Muscle of back (tissue), 11 donors: Measurements from ENCODE around the gene ZHX3. TPM values are rescaled to one million over a fixed set of nuclear protein-coding genes. Genes with fewer than 3 reads are reported as not detected.
A peak's percentile ranks its signal among the peaks of the same experiment; 100 is the strongest.
"Not testable (repeated sequence)": the region's sequence is repeated elsewhere in the genome, so short reads cannot be mapped to it uniquely, and the experiment has no call there.

ENCODE experiments used
- DNase-seq, 3 donors: peaks; one replicate each; pipeline versions ENCODE4 v3.0.0 to v3.0.0-alpha.2; 2013
- polyA plus RNA-seq, 10 donors: library from polyadenylated mRNA; unstranded; fragments of 120-200 nt; gene quantifications; one replicate each; pipeline ENCODE4 v1.2.1, GENCODE V29; 2013; ENCODE audit not compliant: insufficient read length in 10 of 10

The ZHX3 gene
- polyA plus RNA-seq, 10 donors = 8.4 to 13.6 (median 10.1) TPM

- DNase-seq = no peak
These were observed 17.2 kb upstream of the ZHX3 start for GRCh38 chr20:41334443-41335421.

- DNase-seq = no peak
These were observed 16.5 kb upstream of the ZHX3 start for GRCh38 chr20:41334036-41334435.

- DNase-seq = no peak
These were observed 14.2 kb upstream of the ZHX3 start for GRCh38 chr20:41331731-41332130.

- DNase-seq = no peak
These were observed 13.4 kb upstream of the ZHX3 start for GRCh38 chr20:41330941-41331340.

- no peak for DNase-seq
These were observed 12.8 kb upstream of the ZHX3 start for GRCh38 chr20:41330343-41330720.

GRCh38 chr20:41329435-41330342 lies 12.2 kb upstream of the ZHX3 start:
- peak; percentile 64 to 96 (median 78) for DNase-seq

- DNase-seq = no peak
These were observed 9.6 kb upstream of the ZHX3 start for GRCh38 chr20:41327178-41327577.

- no peak for DNase-seq
These were observed 3.4 kb upstream of the ZHX3 start for GRCh38 chr20:41320976-41321375.

- no peak for DNase-seq
These were observed 2.9 kb upstream of the ZHX3 start for GRCh38 chr20:41320441-41320840.

- no peak for DNase-seq
These were observed 729 bp upstream of the ZHX3 start for GRCh38 chr20:41318271-41318649.

GRCh38 chr20:41316602-41317545 lies 657 bp downstream of the ZHX3 start:
- DNase-seq = peak; percentile 70 to 88 (median 81)

GRCh38 chr20:41316051-41316450 lies 1.5 kb downstream of the ZHX3 start:
- no peak for DNase-seq

- DNase-seq = peak in 1 of 3 donors; percentile 18
These were observed 3.1 kb downstream of the ZHX3 start for GRCh38 chr20:41314386-41314785.

GRCh38 chr20:41312009-41312408 lies 5.5 kb downstream of the ZHX3 start:
- not testable (repeated sequence) for DNase-seq

GRCh38 chr20:41309817-41310216 lies 7.7 kb downstream of the ZHX3 start:
- no peak for DNase-seq

GRCh38 chr20:41308726-41309413 lies 8.7 kb downstream of the ZHX3 start:
- peak in 1 of 3 donors; percentile 37 for DNase-seq

GRCh38 chr20:41308290-41308711 lies 9.2 kb downstream of the ZHX3 start:
- peak in 2 of 3 donors; percentile 44 to 59 for DNase-seq

GRCh38 chr20:41307021-41307420 lies 10.5 kb downstream of the ZHX3 start:
- DNase-seq = no peak

GRCh38 chr20:41306061-41306727 lies 11.3 kb downstream of the ZHX3 start:
- DNase-seq = no peak
